Measurements from ENCODE around the gene CASZ1.

DNA sequence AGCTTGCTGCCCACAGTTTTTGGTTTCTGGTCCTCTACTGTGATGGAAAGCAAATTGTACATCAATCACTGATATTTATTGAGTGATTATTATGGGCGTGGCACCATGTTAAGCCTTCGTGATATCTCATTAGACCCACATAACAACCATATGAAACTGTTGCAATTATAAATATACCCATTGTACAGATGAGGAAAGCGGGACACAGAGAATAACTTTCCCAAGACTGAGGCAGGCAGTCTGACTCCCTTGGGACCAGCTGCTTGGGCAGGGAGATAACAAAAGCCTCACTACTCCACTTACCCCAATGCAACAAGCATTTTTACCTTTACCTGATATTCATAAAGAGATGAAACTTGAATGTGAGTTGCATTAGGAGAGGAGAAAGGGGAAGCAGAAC, 4.3 kb upstream of the CASZ1 start:
- TF ChIP-seq, protein P1, sequence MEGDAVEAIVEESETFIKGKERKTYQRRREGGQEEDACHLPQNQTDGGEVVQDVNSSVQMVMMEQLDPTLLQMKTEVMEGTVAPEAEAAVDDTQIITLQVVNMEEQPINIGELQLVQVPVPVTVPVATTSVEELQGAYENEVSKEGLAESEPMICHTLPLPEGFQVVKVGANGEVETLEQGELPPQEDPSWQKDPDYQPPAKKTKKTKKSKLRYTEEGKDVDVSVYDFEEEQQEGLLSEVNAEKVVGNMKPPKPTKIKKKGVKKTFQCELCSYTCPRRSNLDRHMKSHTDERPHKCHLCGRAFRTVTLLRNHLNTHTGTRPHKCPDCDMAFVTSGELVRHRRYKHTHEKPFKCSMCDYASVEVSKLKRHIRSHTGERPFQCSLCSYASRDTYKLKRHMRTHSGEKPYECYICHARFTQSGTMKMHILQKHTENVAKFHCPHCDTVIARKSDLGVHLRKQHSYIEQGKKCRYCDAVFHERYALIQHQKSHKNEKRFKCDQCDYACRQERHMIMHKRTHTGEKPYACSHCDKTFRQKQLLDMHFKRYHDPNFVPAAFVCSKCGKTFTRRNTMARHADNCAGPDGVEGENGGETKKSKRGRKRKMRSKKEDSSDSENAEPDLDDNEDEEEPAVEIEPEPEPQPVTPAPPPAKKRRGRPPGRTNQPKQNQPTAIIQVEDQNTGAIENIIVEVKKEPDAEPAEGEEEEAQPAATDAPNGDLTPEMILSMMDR (IDR thresholded peaks at IDR 0.05), result no peak
- no peak for TF ChIP-seq POLR2A (IDR thresholded peaks at IDR 0.05)

Data from lower leg skin (tissue), 3 donors.